HepG2 (cell line): Measurements from ENCODE around the gene FKBP9. TPM values are rescaled to one million over a fixed set of nuclear protein-coding genes. Genes with fewer than 3 reads are reported as not detected.
A peak's percentile ranks its signal among the peaks of the same experiment; 100 is the strongest.

Experiments
- BRD4 ChIP-seq: sonication (generic); formaldehyde crosslinking; IDR thresholded peaks from 2 replicates; pipeline ENCODE4 v1.4.0; 2020; ENCODE audit warnings: missing genetic modification reagents
- ESRRA ChIP-seq: sonication (generic); formaldehyde crosslinking; IDR thresholded peaks from 2 replicates; pipeline ENCODE4 v1.5.1; 2020; ENCODE audit warnings: mild to moderate bottlenecking, low read depth, missing genetic modification reagents
- FOXK1 ChIP-seq: sonication (generic); formaldehyde crosslinking; IDR thresholded peaks from 2 replicates; pipeline ENCODE4 v1.4.0; 2020; ENCODE audit warnings: low read depth, missing genetic modification reagents, borderline replicate concordance
- HNRNPLL ChIP-seq: fragments of 200-400 bp; formaldehyde crosslinking; IDR thresholded peaks from 2 replicates; pipeline ENCODE4 v1.6.1; 2017; ENCODE audit warnings: mild to moderate bottlenecking, low read depth, low read length; ENCODE audit not compliant: poor library complexity, severe bottlenecking
- KDM2A ChIP-seq: sonication (generic); formaldehyde crosslinking; IDR thresholded peaks from 2 replicates; pipeline ENCODE4 v1.4.0; 2020; ENCODE audit warnings: low read depth, missing genetic modification reagents, borderline replicate concordance
- MAFF ChIP-seq: IDR thresholded peaks from 2 replicates; pipeline ENCODE4 v1.6.1; 2011; ENCODE audit warnings: low read depth, low read length, improper control_type of control experiment
- MBNL3 ChIP-seq: fragments of 250-450 bp; sonication (Bioruptor Pico); conservative IDR thresholded peaks from 2 replicates; pipeline ENCODE4 v1.8.0; 2022; ENCODE audit warnings: mild to moderate bottlenecking, inconsistent platforms
- NR2C2 ChIP-seq: sonication (generic); formaldehyde crosslinking; IDR thresholded peaks from 2 replicates; pipeline ENCODE4 v1.4.0; 2020; ENCODE audit warnings: missing genetic modification reagents, mild to moderate bottlenecking, moderate library complexity, borderline replicate concordance
- POGZ ChIP-seq: sonication (generic); formaldehyde crosslinking; IDR thresholded peaks from 2 replicates; pipeline ENCODE4 v1.4.0; 2020; ENCODE audit warnings: mild to moderate bottlenecking, missing genetic modification reagents
- RFX3 ChIP-seq: IDR thresholded peaks from 2 replicates; pipeline ENCODE4 v1.6.1; 2016; ENCODE audit warnings: missing biosample characterization, missing genetic modification reagents
- RNF2 ChIP-seq: fragments of 450-650 bp; conservative IDR thresholded peaks from 2 replicates; pipeline ENCODE4 v1.6.1; 2016; ENCODE audit warnings: low read depth
- SMARCC2 ChIP-seq: fragments of 450-650 bp; IDR thresholded peaks from 2 replicates; pipeline ENCODE4 v1.6.1; 2017; ENCODE audit warnings: antibody characterized with exemption, mild to moderate bottlenecking
- SMYD3 ChIP-seq: sonication (generic); formaldehyde crosslinking; IDR thresholded peaks from 2 replicates; pipeline ENCODE4 v1.8.1; 2023; ENCODE audit warnings: mild to moderate bottlenecking, missing genetic modification reagents
- U2AF2 ChIP-seq: fragments of 200-400 bp; formaldehyde crosslinking; IDR thresholded peaks from 2 replicates; pipeline ENCODE4 v1.6.1; 2017; ENCODE audit warnings: low read depth, mild to moderate bottlenecking, low read length
- ZFP90 ChIP-seq: sonication (generic); formaldehyde crosslinking; IDR thresholded peaks from 2 replicates; pipeline ENCODE4 v1.8.0; 2022; ENCODE audit warnings: missing genetic modification reagents, mild to moderate bottlenecking, inconsistent platforms, borderline replicate concordance
- ZNF382 ChIP-seq: sonication (generic); formaldehyde crosslinking; IDR thresholded peaks from 2 replicates; pipeline ENCODE4 v1.5.0; 2020; ENCODE audit warnings: missing genetic modification reagents, mild to moderate bottlenecking, borderline replicate concordance
- ZNF431 ChIP-seq: sonication (generic); formaldehyde crosslinking; IDR thresholded peaks from 2 replicates; pipeline ENCODE4 v1.9.0; 2022; ENCODE audit warnings: missing genetic modification reagents, low read depth, mild to moderate bottlenecking, borderline replicate concordance
- ZNF589 ChIP-seq: sonication (generic); formaldehyde crosslinking; conservative IDR thresholded peaks from 2 replicates; pipeline ENCODE4 v1.8.0; 2022; ENCODE audit warnings: mild to moderate bottlenecking, moderate library complexity, missing genetic modification reagents
- polyA plus RNA-seq, 8 experiments: library from polyadenylated mRNA; depleted of rRNA in 3 of 8; stranded (reverse) in 7 of 8; unstranded in 1 of 8; fragments of >200 nt; fragmentation: Illumina TruSeq in 4 of 8; extraction: Trizol in 4 of 8; gene quantifications; 2 replicates each; pipeline versions ENCODE4 v1.2.1 to v1.2.3, GENCODE V29; 2011 to 2016; ENCODE audit warnings: low read depth in 4 of 8, missing spikeins in 1 of 8, mixed read lengths in 1 of 8; ENCODE audit not compliant: insufficient read depth in 1 of 8
- total RNA-seq, 5 experiments: library from RNA; depleted of rRNA; stranded (reverse); fragments of >200 nt; fragmentation: Illumina TruSeq; extraction: Trizol; gene quantifications; 2 replicates each; pipeline ENCODE4 v1.2.3, GENCODE V29; 2016; ENCODE audit warnings: low read depth in 1 of 5
- TF ChIP-seq, protein P1 (sequence below): sonication (generic); formaldehyde crosslinking; IDR thresholded peaks from 2 replicates; pipeline ENCODE4 v1.8.1; 2022; ENCODE audit warnings: low read depth, mild to moderate bottlenecking, missing genetic modification reagents
- TF ChIP-seq, protein P2 (sequence below): sonication (generic); formaldehyde crosslinking; IDR thresholded peaks from 2 replicates; pipeline ENCODE4 v1.8.1; 2023; ENCODE audit warnings: mild to moderate bottlenecking, missing genetic modification reagents
- TF ChIP-seq, protein P3 (sequence below): sonication (generic); formaldehyde crosslinking; IDR thresholded peaks from 2 replicates; pipeline ENCODE4 v1.4.0; 2020; ENCODE audit warnings: missing genetic modification reagents
- TF ChIP-seq, protein P4 (sequence below): sonication (generic); formaldehyde crosslinking; IDR thresholded peaks from 2 replicates; pipeline ENCODE4 v1.4.0; 2020; ENCODE audit warnings: mild to moderate bottlenecking, low read depth, missing genetic modification reagents
- TF ChIP-seq, protein P5 (sequence below): IDR thresholded peaks from 2 replicates; pipeline ENCODE4 v1.6.1; 2012; ENCODE audit warnings: low read depth, low read length, improper control_type of control experiment

The FKBP9 gene
- total and polyA plus RNA-seq, 2 of the 13 experiments (the other 11 are each of a cell fraction or from before 2014, with no cell fraction given) = 34.0 to 41.5 TPM

DNA sequence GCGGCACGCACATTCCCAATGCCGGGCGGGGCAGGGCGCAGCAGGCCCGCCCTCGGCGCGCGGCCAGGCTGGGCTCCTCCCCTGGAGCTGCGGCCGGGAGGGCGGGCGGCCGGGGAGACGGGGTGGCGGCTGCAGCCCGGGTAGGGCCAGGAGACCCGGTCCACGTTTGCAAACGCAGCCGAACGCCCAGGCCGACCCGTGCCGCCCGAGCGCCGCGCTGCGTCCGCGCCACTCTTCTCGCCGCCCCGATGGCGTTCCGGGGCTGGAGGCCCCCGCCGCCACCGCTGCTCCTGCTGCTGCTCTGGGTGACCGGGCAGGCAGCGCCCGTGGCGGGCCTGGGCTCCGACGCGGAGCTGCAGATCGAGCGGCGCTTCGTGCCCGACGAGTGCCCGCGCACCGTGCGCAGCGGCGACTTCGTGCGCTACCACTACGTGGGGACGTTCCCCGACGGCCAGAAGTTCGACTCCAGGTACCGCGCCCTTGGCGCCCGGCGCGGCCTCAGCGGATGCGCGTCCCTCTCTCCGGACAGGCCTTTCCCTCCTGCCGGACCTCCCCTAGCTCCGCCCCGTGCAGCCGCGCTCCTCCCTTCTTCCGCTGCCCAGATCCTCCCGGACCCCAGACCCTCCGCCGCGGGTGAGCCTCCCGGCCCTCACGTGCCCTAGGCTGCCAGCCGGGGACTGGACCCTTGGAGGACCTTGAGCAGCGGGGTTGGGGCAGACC, at the start of gene FKBP9 (continued):
- TF ChIP-seq, protein P1, sequence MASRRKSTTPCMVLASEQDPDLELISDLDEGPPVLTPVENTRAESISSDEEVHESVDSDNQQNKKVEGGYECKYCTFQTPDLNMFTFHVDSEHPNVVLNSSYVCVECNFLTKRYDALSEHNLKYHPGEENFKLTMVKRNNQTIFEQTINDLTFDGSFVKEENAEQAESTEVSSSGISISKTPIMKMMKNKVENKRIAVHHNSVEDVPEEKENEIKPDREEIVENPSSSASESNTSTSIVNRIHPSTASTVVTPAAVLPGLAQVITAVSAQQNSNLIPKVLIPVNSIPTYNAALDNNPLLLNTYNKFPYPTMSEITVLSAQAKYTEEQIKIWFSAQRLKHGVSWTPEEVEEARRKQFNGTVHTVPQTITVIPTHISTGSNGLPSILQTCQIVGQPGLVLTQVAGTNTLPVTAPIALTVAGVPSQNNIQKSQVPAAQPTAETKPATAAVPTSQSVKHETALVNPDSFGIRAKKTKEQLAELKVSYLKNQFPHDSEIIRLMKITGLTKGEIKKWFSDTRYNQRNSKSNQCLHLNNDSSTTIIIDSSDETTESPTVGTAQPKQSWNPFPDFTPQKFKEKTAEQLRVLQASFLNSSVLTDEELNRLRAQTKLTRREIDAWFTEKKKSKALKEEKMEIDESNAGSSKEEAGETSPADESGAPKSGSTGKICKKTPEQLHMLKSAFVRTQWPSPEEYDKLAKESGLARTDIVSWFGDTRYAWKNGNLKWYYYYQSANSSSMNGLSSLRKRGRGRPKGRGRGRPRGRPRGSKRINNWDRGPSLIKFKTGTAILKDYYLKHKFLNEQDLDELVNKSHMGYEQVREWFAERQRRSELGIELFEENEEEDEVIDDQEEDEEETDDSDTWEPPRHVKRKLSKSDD (CRISPR knock-in tag) = no peak
- TF ChIP-seq ZNF589 (CRISPR knock-in tag) (peak; percentile 83), ESRRA (CRISPR knock-in tag) (no peak; the same call in 1 of the 2 replicates), MBNL3 (CRISPR knock-in tag) (no peak), RNF2 (peak; percentile 22; the same call in 1 of the 2 replicates), NR2C2 (CRISPR knock-in tag) (peak; percentile 55), SMYD3 (CRISPR knock-in tag) (no peak), FOXK1 (CRISPR knock-in tag) (peak; percentile 66; the same call in 1 of the 2 replicates), SMARCC2 (no peak), BRD4 (CRISPR knock-in tag) (no peak; the same call in 1 of the 2 replicates), MAFF (no peak), HNRNPLL (peak; percentile 93), ZNF382 (no peak), POGZ (CRISPR knock-in tag) (no peak), ZNF431 (peak; percentile 93), U2AF2 (no peak), RFX3 (CRISPR knock-in tag) (no peak), KDM2A (peak; percentile 67; the same call in 1 of the 2 replicates), ZFP90 (CRISPR knock-in tag) (peak; percentile 81; the same call in 1 of the 2 replicates)
- TF ChIP-seq, protein P2, sequence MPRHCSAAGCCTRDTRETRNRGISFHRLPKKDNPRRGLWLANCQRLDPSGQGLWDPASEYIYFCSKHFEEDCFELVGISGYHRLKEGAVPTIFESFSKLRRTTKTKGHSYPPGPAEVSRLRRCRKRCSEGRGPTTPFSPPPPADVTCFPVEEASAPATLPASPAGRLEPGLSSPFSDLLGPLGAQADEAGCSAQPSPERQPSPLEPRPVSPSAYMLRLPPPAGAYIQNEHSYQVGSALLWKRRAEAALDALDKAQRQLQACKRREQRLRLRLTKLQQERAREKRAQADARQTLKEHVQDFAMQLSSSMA = no peak
- TF ChIP-seq, protein P3, sequence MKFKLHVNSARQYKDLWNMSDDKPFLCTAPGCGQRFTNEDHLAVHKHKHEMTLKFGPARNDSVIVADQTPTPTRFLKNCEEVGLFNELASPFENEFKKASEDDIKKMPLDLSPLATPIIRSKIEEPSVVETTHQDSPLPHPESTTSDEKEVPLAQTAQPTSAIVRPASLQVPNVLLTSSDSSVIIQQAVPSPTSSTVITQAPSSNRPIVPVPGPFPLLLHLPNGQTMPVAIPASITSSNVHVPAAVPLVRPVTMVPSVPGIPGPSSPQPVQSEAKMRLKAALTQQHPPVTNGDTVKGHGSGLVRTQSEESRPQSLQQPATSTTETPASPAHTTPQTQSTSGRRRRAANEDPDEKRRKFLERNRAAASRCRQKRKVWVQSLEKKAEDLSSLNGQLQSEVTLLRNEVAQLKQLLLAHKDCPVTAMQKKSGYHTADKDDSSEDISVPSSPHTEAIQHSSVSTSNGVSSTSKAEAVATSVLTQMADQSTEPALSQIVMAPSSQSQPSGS (CRISPR knock-in tag) = no peak
- TF ChIP-seq, protein P4, sequence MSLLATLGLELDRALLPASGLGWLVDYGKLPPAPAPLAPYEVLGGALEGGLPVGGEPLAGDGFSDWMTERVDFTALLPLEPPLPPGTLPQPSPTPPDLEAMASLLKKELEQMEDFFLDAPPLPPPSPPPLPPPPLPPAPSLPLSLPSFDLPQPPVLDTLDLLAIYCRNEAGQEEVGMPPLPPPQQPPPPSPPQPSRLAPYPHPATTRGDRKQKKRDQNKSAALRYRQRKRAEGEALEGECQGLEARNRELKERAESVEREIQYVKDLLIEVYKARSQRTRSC (CRISPR knock-in tag) = no peak; the same call in 1 of the 2 replicates
- TF ChIP-seq, protein P5, sequence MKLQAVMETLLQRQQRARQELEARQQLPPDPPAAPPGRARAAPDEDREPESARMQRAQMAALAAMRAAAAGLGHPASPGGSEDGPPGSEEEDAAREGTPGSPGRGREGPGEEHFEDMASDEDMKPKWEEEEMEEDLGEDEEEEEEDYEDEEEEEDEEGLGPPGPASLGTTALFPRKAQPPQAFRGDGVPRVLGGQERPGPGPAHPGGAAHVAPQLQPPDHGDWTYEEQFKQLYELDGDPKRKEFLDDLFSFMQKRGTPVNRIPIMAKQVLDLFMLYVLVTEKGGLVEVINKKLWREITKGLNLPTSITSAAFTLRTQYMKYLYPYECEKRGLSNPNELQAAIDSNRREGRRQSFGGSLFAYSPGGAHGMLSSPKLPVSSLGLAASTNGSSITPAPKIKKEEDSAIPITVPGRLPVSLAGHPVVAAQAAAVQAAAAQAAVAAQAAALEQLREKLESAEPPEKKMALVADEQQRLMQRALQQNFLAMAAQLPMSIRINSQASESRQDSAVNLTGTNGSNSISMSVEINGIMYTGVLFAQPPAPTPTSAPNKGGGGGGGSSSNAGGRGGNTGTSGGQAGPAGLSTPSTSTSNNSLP = no peak
